GM06990 (cell line): ENCODE data around the gene DNPH1.

Experiments used
- DNase-seq: peaks from one replicate; pipeline ENCODE4 v3.0.0-alpha.2; 2011; ENCODE audit not compliant: insufficient read length; ENCODE audit errors: extremely low read depth
- H3K27me3 ChIP-seq: replicated peaks from 2 replicates; pipeline ENCODE4 v1.6.0; 2011; ENCODE audit warnings: low read length; ENCODE audit not compliant: control insufficient read depth, insufficient read depth
- H3K36me3 ChIP-seq: 2 replicates; pipeline ENCODE4 v1.5.1; 2011; ENCODE audit warnings: low read length; ENCODE audit not compliant: control insufficient read depth, insufficient read depth
- H3K4me3 ChIP-seq: replicated peaks from 2 replicates; pipeline ENCODE4 v1.5.1; 2011; ENCODE audit warnings: low read depth, mild to moderate bottlenecking, control low read depth, low read length
- CTCF ChIP-seq: IDR thresholded peaks from 2 replicates; pipeline ENCODE4 v1.5.1; 2011; ENCODE audit warnings: low read length, control low read depth, mild to moderate bottlenecking, inconsistent platforms; ENCODE audit not compliant: insufficient read depth, poor library complexity, severe bottlenecking

Gene DNPH1

DNA sequence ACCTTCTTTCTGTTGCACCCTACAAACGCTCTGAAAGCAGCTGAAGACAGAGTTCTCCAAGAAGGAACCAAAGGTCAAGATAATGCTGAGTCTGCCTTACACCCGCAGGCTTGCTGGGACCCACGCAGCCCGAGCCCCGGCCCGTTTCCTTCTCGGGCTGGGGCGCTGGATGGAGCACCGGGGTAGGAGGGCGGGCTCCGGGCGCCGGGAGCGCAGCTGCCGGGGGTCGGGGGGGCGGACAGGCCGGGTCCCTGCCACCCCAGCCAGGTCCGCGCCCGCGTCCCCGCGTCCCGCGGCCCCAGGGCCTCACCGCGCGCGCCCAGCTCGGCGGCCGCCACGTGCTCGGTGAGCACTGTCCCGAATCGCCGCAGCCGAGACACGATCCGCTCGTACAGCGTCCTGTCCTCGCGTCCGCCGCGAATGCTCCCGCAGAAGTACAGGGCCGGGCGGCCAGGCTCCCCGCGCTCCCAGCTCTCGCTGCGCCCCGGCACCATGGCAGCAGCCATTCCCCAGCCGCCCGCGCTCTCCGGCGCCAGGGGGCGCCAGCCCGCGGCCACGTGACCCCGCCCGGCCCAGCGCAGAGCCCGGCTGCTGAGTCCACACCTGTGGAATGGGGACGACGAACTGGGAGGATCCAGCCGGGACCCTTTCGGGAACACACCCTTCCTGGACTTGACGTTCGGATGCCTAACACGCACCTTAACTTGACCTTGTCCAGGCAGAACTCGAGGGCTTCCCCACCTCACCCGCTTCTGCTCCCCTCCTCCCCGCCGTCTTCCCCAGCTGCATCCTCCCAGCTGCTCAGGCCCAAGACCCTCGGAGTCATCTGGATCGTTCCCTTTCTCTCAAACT, at the start of gene DNPH1:
Gene DNPH1, minus strand, starts transcription at position 531 of the 852 bp plus-strand sequence. Its CDS starts 25 bp downstream, at position 506.
- peak; percentile 86 for DNase-seq
- Histone ChIP-seq H3K4me3 (peak within 1 kb of the TSS; percentile 70), H3K27me3 (no peaks in the 10 kb centered on the region), H3K36me3 (peaks cover 5% of the 10 kb centered on the region)
- TF ChIP-seq CTCF: peak; percentile 36

- Histone ChIP-seq H3K36me3 (no peaks in the 10 kb centered on the region), H3K4me3 (no peak overlapping the region), H3K27me3 (no peaks in the 10 kb centered on the region; the same call in 1 of the 2 replicates)
- no peak for TF ChIP-seq CTCF
- no peak for DNase-seq
Observed at GRCh38 chr6:43278524-43279078, 49.3 kb upstream of the DNPH1 start.

DNA sequence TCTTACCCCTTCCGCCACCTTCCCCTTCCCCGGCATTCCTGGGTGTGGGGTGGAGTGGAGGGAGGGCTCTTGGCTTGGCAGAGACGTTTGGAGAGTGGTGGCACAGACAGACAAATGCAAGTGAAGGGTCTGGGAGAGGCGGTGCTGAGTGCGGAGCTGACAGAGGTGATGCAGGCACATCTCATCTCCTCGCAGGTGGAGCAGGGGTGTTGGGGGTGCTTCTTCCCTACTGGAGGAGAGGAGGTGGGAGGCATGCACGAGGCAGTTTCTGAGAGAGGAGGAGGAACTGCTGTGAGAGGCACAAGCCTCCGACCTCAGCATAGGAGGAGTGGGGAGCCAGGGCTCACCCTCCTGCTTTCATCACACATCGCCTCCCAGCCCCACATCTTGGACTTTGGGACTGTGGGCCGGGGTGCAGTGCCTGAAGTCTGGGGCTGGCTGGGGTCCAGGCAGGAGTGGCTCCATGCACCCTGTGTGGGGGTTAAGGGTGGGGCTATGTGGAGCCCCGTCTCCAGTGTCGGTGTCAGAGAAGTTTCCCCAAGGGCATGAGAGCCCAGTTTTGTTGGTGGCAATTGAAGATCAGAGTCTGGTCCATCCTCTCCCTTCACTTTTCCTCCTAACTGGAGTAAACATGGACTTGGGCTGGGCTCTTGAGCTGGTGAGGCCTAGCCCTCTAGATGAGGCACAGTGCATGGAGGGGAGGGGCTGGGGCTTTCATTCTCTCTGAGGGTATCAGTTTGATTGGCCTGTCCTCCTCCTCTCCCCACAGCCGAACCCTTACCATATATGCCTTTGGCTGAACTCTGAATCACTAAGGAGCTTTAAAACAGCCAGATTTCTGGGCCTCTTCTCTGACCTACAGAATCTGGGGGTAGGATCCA, 48.6 kb upstream of the DNPH1 start:
- TF ChIP-seq CTCF: no peak
- DNase-seq: no peak
- Histone ChIP-seq H3K36me3 (no peaks in the 10 kb centered on the region), H3K4me3 (no peak overlapping the region), H3K27me3 (no peaks in the 10 kb centered on the region; the same call in 1 of the 2 replicates)

GRCh38 chr6:43277306-43277642, 48.0 kb upstream of the DNPH1 start:
- no peak for TF ChIP-seq CTCF
- DNase-seq: no peak
- Histone ChIP-seq H3K4me3 (no peak overlapping the region), H3K27me3 (no peaks in the 10 kb centered on the region; the same call in 1 of the 2 replicates), H3K36me3 (no peaks in the 10 kb centered on the region)

- Histone ChIP-seq H3K27me3 (no peaks in the 10 kb centered on the region; the same call in 1 of the 2 replicates), H3K36me3 (no peaks in the 10 kb centered on the region), H3K4me3 (no peak overlapping the region)
- TF ChIP-seq CTCF: no peak
- no peak for DNase-seq
Observed at GRCh38 chr6:43276577-43277305, 47.5 kb upstream of the DNPH1 start.
